Smooth muscle cell of the brain vasculature (primary cell): ENCODE results near the gene RAPGEF1.
"Not testable (repeated sequence)": the region's sequence is repeated elsewhere in the genome, so short reads cannot be mapped to it uniquely, and the experiment has no call there.

Experiments
- DNase-seq: peaks from one replicate; pipeline ENCODE4 v3.0.0-alpha.2; 2012; ENCODE audit warnings: low read depth, low spot score

Gene RAPGEF1

DNA sequence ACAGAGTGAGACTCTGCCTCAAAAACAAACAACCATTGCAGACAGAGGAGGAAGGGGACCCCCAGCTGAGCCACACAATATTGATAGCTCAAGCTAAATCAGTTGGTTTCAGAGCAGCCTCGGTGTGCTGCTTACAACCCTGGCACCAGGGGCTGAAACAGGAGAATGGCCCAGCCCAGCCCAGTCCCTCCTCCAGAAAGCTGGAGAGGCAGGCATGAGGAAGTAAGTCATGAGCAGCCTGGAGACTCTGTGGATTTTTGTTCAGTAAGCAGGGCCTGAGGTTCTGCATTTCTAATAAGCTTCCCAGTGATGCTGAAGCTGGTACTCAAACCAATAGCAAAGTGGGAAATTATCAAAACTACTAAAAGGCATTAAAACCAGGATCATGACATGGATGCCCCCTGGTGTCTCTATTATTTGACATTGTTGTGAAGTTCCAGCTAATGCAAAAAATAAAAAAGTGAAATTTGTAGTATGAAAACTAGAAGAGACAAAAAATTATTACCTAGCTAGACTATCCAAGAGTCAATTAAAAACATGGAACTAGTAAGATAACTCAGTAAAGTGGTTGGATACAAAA, 180.4 kb downstream of the RAPGEF1 start:
- no peak for DNase-seq

GRCh38 chr9:131557855-131558548, 181.9 kb downstream of the RAPGEF1 start:
- no peak for DNase-seq

- no peak for DNase-seq
Observed at GRCh38 chr9:131555841-131556673, 183.8 kb downstream of the RAPGEF1 start.

DNA sequence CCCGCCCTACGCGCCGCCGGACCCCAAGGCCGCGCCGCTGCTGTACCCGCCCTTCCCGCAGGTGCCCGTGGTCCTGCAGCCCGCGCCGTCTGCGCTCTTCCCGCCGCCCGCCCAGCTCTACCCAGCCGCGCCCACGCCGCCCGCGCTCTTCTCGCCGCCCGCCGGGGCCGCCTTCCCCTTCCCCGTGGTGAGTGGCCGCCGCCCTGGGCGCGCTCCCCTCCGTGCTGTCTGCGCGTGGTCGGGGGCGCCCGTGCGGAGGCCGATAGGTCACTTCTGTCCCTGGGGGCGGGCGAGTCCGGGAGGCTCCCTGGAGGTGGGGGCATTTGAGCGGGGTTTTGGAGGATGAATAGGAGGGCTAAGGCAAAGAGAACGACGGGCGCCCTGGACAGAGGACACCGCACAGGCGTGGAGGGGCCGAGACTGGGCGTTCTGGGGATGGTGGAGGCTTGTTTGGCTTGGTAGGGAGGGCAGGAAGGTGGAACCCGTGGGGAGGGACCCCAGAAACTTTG, 185.0 kb downstream of the RAPGEF1 start:
- no peak for DNase-seq

GRCh38 chr9:131554087-131554842, 185.6 kb downstream of the RAPGEF1 start:
- DNase-seq: no peak

DNA sequence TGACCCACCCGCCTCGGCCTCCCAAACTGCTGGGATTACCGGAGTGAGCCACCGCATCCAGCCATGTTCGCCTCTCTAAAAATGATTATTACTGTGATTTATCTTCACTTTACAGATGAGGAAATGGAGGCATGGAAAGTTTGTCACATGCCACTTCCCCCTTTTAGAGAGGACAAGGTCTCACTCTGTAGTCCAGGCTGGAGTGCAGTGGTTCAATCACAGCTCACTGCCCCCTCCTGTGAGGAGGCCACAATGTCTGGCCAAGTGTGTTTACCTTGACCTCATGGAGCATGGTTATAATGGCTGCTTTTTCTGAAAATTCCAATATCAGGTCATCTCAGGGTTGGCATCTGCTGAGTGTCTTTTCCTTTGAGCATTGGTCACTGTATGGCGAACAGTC, 187.8 kb downstream of the RAPGEF1 start:
- DNase-seq: no peak

GRCh38 chr9:131550465-131550864, 189.4 kb downstream of the RAPGEF1 start:
- not testable (repeated sequence) for DNase-seq

DNA sequence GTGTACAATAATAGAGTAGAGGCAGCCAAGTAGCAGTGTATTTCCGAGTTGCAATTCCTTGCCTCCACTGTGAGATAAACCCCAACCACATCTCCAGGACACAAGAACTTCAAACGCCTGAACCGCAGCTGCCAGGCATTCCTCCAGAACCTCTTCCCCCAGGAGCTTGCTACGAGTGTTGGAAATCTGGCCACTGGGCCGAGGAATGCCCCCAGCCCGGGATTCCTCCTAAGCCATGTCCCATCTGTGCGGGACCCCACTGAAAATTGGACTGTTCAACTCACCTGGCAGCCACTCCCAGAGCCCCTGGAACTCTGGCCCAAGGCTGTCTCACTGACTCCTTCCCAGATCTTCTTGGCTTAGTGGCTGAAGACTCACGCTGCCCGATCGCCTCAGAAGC, 190.7 kb downstream of the RAPGEF1 start:
- not testable (repeated sequence) for DNase-seq

DNA sequence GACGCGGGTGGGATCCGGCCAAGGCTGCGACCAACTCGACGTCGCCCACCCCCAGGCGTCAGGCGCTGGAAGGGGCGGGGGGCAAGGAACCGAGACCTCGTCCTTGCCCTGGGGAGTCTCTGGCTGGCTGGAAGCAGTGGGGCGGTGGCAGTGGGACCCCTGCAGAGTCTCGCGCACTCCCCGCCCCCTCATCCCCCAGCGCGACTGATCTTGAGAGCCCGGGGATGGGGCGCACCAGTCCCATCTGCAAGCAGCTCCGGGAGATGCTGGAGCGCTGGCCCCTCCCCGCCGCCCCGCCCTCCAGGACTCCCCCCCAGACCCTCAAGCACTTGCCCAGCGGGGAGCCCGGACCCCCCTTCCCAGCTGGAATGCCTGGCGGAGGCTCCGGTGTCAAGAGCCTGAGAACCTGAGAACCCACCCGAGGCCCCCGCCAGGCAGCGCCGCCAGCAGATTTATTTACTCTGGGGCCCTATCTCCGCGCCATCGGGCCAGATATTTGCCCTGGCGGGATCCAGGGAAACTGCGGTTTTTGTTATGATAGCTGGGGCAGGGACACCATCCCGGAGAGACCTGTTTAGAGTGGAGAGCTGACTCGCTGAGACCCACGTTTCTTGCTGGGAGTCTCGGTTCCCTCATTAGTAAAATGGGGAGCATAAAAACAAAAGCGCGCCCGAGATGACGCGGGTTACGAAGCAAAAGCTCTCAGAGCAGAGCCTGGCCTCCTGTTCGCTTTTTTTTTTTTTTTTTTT, 193.4 kb downstream of the RAPGEF1 start:
- DNase-seq: no peak

- DNase-seq: no peak
Observed at GRCh38 chr9:131545786-131546335, 194.0 kb downstream of the RAPGEF1 start.

DNA sequence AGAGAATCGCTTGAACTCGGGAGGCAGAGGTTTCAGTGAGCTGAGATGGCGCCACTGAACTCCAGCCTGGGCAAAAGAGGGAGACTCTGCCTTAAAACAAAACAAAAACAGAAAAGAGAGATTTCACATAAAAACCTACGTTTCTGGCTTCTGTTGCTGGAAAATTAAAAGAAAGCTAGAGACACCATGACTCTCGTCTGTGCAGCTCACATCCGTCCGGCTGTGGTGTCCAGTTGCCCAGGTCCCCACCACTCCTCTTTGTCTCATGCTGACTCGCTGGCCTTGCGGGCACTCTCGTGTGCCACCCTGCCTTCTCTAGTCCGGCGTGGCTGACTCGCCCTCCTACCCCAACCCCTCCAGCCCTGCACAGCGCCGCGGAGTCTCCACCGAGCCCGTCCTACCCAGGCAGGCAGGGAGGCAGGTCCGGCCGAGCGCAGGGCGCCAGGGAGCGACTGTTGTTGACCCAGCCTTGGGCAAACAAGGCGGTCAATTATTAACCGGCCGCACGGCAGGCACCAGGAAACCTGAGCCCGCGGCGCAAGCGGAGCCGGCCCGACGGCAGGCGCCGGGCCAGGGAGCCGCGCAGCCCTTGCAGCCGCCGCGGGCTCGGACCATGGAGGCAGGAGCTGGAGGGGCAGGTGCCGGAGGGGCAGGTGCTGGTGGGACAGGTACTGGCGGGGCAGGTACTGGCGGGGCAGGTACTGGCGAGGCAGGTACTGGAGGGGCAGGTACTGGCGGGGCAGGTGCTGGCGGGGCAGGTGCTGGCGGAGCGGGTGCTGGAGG, 194.7 kb downstream of the RAPGEF1 start, which contains the start of gene PRRT1B:
PRRT1B (plus strand) TSS at position 521 of the 783 bp plus-strand sequence; CDS start at position 614, 93 bp downstream.
- no peak for DNase-seq

DNA sequence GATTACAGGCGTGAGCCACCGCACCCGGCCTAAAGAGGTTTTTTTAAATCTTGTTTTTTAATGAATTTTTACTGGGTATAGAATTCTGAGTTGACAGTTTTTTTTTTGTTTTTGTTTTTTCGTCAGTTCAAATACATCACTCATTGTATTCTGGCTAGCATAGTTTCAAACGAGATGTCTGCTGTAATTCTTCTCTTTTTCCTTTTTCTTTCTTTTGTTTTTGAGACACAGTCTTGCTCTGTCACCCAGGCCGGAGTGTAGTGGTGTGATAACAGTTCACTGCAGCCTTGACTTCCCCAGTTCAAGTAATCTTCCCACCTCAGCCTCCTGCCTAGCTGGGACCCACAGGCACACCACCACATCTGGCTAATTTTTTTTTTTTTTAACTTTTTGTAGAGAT, 196.7 kb downstream of the RAPGEF1 start:
- no peak for DNase-seq

DNA sequence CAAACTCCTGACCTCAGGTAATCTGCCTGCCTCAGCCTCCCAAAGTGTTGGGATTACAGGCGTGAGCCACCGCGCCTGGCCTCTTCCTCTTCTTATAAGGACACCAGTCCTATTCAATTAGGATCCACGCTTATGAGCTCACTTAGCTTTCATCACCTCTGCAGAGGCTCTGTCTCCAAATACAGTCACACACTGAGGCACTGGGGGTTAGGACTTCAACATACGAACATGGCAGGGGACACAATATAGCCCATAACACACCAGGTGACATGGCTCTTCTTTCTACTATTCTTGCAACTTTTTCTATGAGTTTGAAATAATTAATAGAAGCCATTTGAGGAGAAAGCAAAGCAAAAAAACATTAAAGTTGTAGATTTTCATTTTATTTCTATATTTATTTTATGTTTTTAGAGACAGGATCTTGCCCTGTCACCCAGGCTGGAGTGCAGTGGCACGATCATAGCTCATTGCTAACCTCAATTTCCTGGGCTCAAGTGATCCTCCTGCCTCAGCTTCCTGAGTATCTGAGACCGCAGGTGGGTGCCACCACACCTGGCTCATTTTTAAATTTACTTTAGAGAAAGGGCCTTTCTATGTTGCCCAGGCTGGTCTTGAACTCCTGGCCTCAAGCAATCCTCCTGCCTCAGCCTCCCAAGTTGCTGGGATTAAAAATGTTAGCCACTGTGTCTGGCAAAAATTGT, 200.5 kb downstream of the RAPGEF1 start:
- DNase-seq: no peak

DNA sequence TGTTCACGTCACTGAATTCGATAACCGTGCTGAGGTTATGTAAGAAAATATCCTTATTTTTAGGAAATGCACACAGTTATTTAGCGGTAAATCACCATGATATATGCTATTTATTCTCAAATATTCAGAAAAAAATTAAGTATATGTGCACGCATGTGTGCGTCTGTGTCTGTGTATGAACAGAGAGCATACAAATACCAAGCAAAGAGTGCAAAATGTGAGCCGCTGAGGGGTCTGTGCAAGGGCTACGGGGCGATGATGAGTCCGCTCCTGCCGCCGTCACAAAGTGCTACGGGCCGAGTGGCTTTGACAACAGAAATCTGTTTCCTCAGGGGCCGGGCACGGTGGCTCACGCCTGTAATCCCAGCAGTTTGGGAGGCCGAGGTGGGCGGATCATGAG, 201.9 kb downstream of the RAPGEF1 start:
- DNase-seq: no peak

DNA sequence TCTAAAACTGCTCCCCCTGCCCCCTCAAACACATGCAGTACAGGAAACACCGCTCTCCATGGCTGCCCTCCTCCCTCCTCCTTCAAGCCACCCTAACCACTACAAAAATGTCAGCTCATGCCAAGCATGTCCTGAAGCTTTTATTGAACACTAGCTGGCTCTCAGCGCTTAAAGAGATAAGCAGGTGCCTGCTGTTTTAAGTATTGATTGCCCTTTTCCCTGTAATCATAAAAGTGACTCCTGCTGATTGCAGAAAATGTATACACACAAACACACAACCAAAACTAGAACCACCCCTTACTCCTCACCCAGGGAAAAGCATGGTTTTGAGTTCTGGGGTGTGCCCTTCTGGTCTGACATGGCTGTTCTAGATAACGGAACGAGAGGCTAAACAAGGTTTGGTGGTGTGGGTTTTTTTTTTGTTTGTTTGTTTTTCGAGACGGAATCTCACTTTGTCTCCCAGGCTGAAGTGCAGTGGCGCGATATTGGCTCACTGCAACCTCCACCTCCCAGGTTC, 205.1 kb downstream of the RAPGEF1 start:
- no peak for DNase-seq

- DNase-seq: peak; percentile 51
Observed at GRCh38 chr9:131530920-131531832, 208.7 kb downstream of the RAPGEF1 start, which contains the start of gene UCK1. Gene UCK1 (minus strand): TSS chr9:131531263. CDS start chr9:131531174, 89 bp downstream.

DNA sequence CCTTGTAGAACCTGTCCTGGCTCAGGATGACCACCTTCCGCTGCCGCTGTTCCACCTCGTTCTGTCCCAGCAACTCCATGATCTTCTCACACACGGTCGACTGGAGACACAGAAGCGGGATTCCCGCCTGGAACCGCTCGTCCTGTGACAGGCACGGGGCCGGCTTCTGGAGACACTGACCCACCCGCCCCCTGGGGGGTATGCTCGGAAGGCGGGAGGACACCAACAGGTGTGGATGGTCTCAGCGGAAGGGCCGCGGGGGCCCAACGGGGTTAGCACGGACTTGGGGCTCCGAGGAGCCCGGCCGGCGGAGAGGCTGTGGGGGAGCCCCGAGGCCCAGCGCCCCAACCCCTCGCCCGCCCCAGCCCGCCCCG, 209.3 kb downstream of the RAPGEF1 start:
- no peak for DNase-seq
